T-cell (primary cell): ENCODE results near the gene SLC37A1. TPM values are rescaled to one million over a fixed set of nuclear protein-coding genes. Genes with fewer than 3 reads are reported as not detected.

Experiments
- ATAC-seq, 4 experiments: fragments of 200-7000 bp in 3 of 4; fragments of 150-1000 bp in 1 of 4; cut with Tn5 transposase; replicated peaks in 1 of 4; 1 replicate in 3 of 4; 2 replicates in 1 of 4; pipeline ENCODE4 v1.10.0; 2021; ENCODE audit warnings: moderate library complexity in 3 of 4, mild to moderate bottlenecking in 2 of 4, moderate number of reproducible peaks in 1 of 4
- CTCF ChIA-PET, 2 donors: fragments of 300-600 bp; sonication (Branson Sonifier 250); formaldehyde crosslinking; loops; one replicate each; lab custom pipeline; 2022; ENCODE audit warnings: antibody characterized with exemption in 2 of 2; lab: Charles Lee
- POLR2A ChIA-PET, 2 donors: fragments of 300-600 bp; sonication (Branson Sonifier 250); formaldehyde crosslinking; loops; one replicate each; lab custom pipeline; 2022; ENCODE audit warnings: antibody characterized with exemption in 2 of 2; lab: Charles Lee
- DNase-seq, 35 experiments: peaks; one replicate each; pipeline versions ENCODE4 v3.0.0 to v3.0.0-alpha.2; 2013 to 2023
- H3K27ac ChIP-seq: one replicate; pipeline ENCODE4 v1.5.1; 2013; ENCODE audit warnings: low read length
- H3K27me3 ChIP-seq, 2 experiments: replicated peaks in 1 of 2; 1 replicate in 1 of 2; 2 replicates in 1 of 2; pipeline versions ENCODE4 v1.6.1 to v1.7.0; 2013; ENCODE audit warnings: low read length in 1 of 2, mixed read lengths in 1 of 2; ENCODE audit not compliant: control insufficient read depth in 2 of 2, insufficient read depth in 2 of 2; ENCODE audit errors: extremely low read depth in 1 of 2
- H3K36me3 ChIP-seq, 2 donors: 1 replicate in 1 of 2; 2 replicates in 1 of 2; pipeline versions ENCODE4 v1.6.1 to v1.7.0; 2013; ENCODE audit warnings: low read length in 1 of 2; ENCODE audit not compliant: control insufficient read depth in 2 of 2, insufficient read depth in 1 of 2; ENCODE audit errors: extremely low read depth in 1 of 2
- H3K4me1 ChIP-seq, 2 experiments: 1 replicate in 1 of 2; 2 replicates in 1 of 2; pipeline versions ENCODE4 v1.6.1 to v1.7.0; 2013; ENCODE audit warnings: low read length in 2 of 2, mixed read lengths in 1 of 2; ENCODE audit not compliant: insufficient read depth in 2 of 2, control insufficient read depth in 1 of 2; ENCODE audit errors: extremely low read depth in 1 of 2
- H3K4me3 ChIP-seq, 2 donors: 1 replicate in 1 of 2; 2 replicates in 1 of 2; pipeline versions ENCODE4 v1.5.1 to v1.7.0; 2013; ENCODE audit warnings: mild to moderate bottlenecking in 2 of 2, low read length in 1 of 2, moderate library complexity in 1 of 2; ENCODE audit not compliant: control insufficient read depth in 1 of 2; ENCODE audit errors: extremely low read depth in 1 of 2
- H3K9me3 ChIP-seq: 2 replicates; pipeline ENCODE4 v1.7.0; 2013
- H3K27ac Mint-ChIP-seq, 2 donors: one replicate each; pipeline ENCODE4 v1.8.0; 2020 to 2021; ENCODE audit warnings: mild to moderate bottlenecking in 2 of 2, mixed read lengths in 2 of 2
- H3K27me3 Mint-ChIP-seq, 2 donors: one replicate each; pipeline ENCODE4 v1.8.0; 2021 to 2022; ENCODE audit warnings: mixed read lengths in 2 of 2
- H3K36me3 Mint-ChIP-seq: one replicate; pipeline ENCODE4 v1.8.0; 2021; ENCODE audit warnings: mixed read lengths
- H3K4me1 Mint-ChIP-seq, 3 donors: one replicate each; pipeline ENCODE4 v1.8.0; 2020 to 2022; ENCODE audit warnings: mixed read lengths in 3 of 3, mild to moderate bottlenecking in 1 of 3
- H3K4me3 Mint-ChIP-seq, 3 donors: one replicate each; pipeline ENCODE4 v1.8.0; 2020 to 2022; ENCODE audit warnings: mild to moderate bottlenecking in 3 of 3, mixed read lengths in 3 of 3, moderate library complexity in 3 of 3
- H3K9me3 Mint-ChIP-seq, 3 donors: one replicate each; pipeline ENCODE4 v1.8.0; 2020 to 2022; ENCODE audit warnings: mixed read lengths in 3 of 3
- WGBS: methylation state at CpG from one replicate; pipeline ENCODE4 v1.1.5; 2013; ENCODE audit warnings: missing lambda C conversion rate; ENCODE audit not compliant: insufficient coverage; 5-methylcytosine and 5-hydroxymethylcytosine counted together
- total RNA-seq, 35 experiments: library from RNA in 6 of 35; stranded (reverse) in 6 of 35; fragments of 120-200 nt in 1 of 35; gene quantifications; one replicate each; pipeline versions ENCODE4 v1.2.1 to v1.2.4 and lab custom pipeline; 2013 to 2026

SLC37A1 gene
- total RNA-seq, 5 donors from 2014 or later (not counting 1 experiment from before 2014, with no cell fraction given), result 18.7 to 26.3 (median 22.6) TPM

DNA sequence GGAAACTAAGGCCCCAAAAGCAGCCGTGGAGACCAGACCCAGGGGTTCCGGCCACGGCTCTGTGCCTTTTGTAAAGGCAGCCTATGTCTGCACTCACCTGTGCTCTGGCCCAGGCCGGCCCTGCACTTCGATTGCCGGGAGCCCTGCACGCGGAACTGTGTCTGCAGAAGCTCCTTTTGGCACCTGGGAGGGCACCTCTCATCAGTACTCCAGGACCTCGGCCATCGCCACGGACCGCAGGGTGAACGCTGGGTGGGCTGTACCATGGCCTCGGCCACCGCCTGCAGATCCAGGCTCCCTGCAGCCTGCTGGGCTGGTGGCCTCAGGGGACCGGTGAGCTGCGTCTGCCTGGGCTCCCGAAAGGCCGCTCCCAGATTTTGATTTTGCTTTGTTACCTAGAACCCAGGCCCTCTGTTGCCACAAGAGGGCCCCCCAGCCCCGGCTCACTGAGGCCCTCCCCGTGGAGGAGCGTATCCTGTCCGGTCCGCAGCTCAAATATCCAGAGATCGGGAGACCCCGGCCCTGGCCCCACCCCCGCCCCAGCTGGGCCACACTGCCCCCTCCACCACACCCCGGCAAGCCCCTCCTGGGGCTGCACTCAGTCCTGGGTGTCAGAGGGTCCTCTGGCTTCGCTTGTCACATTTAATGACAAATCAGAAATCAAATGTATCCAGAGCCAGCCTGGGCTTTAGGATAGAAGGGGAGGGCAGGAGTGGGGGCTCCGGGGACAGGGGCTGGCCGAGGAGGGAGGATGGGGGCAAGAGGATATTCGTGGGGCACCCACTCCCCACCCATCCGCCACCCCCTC lies 79.6 kb downstream of the SLC37A1 start:
- Mint-ChIP-seq H3K27ac (no peak overlapping the region), H3K4me3 (no peak overlapping the region), H3K4me1 (peaks cover 8 to 24% (median 9%) of the 10 kb centered on the region in 3 donors), H3K36me3 (no peaks in the 10 kb centered on the region), H3K9me3 (no peaks in the 10 kb centered on the region), H3K27me3 (no peaks in the 10 kb centered on the region)
- peaks cover 0 to 37% of the 10 kb centered on the region in 2 experiments for H3K27me3 ChIP-seq
- H3K9me3 ChIP-seq, result no peaks in the 10 kb centered on the region
- H3K27ac ChIP-seq, result no peak overlapping the region
- POLR2A ChIA-PET, result no interaction called here
- 46% methylated on average over 23 of the region's 33 CpGs for WGBS
- H3K4me1 ChIP-seq, result peaks cover 12 to 24% of the 10 kb centered on the region in 2 experiments
- CTCF ChIA-PET, result interaction anchor here (0.5 to 1.1 kb wide), 8 partner anchors 19 to 405 kb away, joined by 3 to 6 read pairs (median 3); no protein-coding TSS in a partner anchor
- ATAC-seq (peak; percentile 83 to 92 (median 86)), DNase-seq (peak in 34 of 35 experiments; percentile 32 to 76 (median 53))
- no peaks in the 10 kb centered on the region for H3K36me3 ChIP-seq
- H3K4me3 ChIP-seq, result no peak overlapping the region

GRCh38 chr21:42594616-42595282 lies 81.1 kb downstream of the SLC37A1 start:
- Histone ChIP-seq H3K4me1 (peaks cover 12 to 24% of the 10 kb centered on the region in 2 experiments), H3K27me3 (peaks cover 0 to 37% of the 10 kb centered on the region in 2 experiments), H3K9me3 (no peaks in the 10 kb centered on the region), H3K36me3 (no peaks in the 10 kb centered on the region), H3K27ac (no peak overlapping the region), H3K4me3 (no peak overlapping the region)
- Mint-ChIP-seq H3K36me3 (no peaks in the 10 kb centered on the region), H3K27me3 (no peaks in the 10 kb centered on the region), H3K27ac (no peak overlapping the region), H3K4me1 (peaks cover 8 to 24% (median 9%) of the 10 kb centered on the region in 3 donors), H3K4me3 (no peak overlapping the region), H3K9me3 (no peaks in the 10 kb centered on the region)
- ChIA-PET POLR2A (interaction anchor here (0.6 kb wide), 2 partner anchors 173 to 1185 kb away, joined by 5 to 6 read pairs; no protein-coding TSS in a partner anchor), CTCF (interaction anchor here (0.6 to 1.1 kb wide), 4 partner anchors 9 to 224 kb away, joined by 3 to 5 read pairs (median 4); no protein-coding TSS in a partner anchor)
- ATAC-seq, result no peak
- DNase-seq, result no peak
- 88% methylated on average over 8 of the region's 17 CpGs for WGBS

GRCh38 chr21:42595283-42596187 lies 81.9 kb downstream of the SLC37A1 start:
- Histone ChIP-seq H3K9me3 (no peaks in the 10 kb centered on the region), H3K27ac (no peak overlapping the region), H3K27me3 (peaks cover 0 to 38% of the 10 kb centered on the region in 2 experiments), H3K4me3 (no peak overlapping the region), H3K36me3 (no peaks in the 10 kb centered on the region), H3K4me1 (peaks cover 10 to 20% of the 10 kb centered on the region in 2 experiments)
- H3K36me3 Mint-ChIP-seq, result no peaks in the 10 kb centered on the region
- H3K27ac Mint-ChIP-seq, result no peak overlapping the region
- ChIA-PET CTCF (no interaction called here), POLR2A (no interaction called here)
- no peaks in the 10 kb centered on the region for H3K27me3 Mint-ChIP-seq
- H3K9me3 Mint-ChIP-seq, result no peaks in the 10 kb centered on the region
- no peak for DNase-seq
- no peak for ATAC-seq
- WGBS, result 83% methylated on average over 23 of the region's 25 CpGs
- H3K4me1 Mint-ChIP-seq, result peaks cover 7 to 21% (median 8%) of the 10 kb centered on the region in 3 donors
- no peak overlapping the region for H3K4me3 Mint-ChIP-seq

DNA sequence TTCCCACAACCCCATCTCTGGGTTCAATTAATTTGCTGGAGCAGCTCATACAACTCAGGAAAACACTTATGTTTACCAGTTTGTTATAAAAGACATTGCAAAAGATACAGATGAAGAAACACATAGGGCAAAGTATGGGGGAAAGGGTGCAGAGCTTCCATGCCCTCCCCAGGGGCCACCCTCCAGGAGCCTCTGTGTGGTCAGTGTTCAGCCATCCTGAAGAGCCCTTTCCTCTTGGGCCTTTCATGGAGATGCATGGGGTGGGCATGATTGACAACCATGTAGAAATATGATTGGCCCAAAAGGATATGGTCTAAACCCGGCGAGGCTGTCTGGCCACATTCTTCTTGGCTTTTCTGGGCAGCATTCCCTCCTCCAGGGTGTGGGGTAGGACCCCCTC lies 83.0 kb downstream of the SLC37A1 start:
- peaks cover 2 to 8% of the 10 kb centered on the region in 2 experiments for H3K4me1 ChIP-seq
- WGBS, result no CpG with 5 or more reads among the region's 2 CpGs
- CTCF ChIA-PET, result no interaction called here

GRCh38 chr21:42597487-42598158 lies 84.0 kb downstream of the SLC37A1 start:
- Histone ChIP-seq H3K4me1 (peaks cover 2 to 8% of the 10 kb centered on the region in 2 experiments), H3K4me3 (no peak overlapping the region), H3K27me3 (peaks cover 0 to 37% of the 10 kb centered on the region in 2 experiments), H3K9me3 (no peaks in the 10 kb centered on the region), H3K27ac (no peak overlapping the region), H3K36me3 (no peaks in the 10 kb centered on the region)
- Mint-ChIP-seq H3K4me1 (peaks cover 0 to under 1% (median 0%) of the 10 kb centered on the region in 3 donors), H3K4me3 (no peak overlapping the region), H3K27me3 (no peaks in the 10 kb centered on the region), H3K36me3 (no peaks in the 10 kb centered on the region), H3K9me3 (no peaks in the 10 kb centered on the region), H3K27ac (no peak overlapping the region)
- POLR2A ChIA-PET, result no interaction called here
- no peak for DNase-seq
- 61% methylated on average over 2 of the region's 11 CpGs for WGBS
- CTCF ChIA-PET, result interaction anchor here in 1 of 2 donors (0.6 kb wide), 1 partner anchor 222 kb away, joined by 3 read pairs; no protein-coding TSS in a partner anchor
- ATAC-seq, result no peak

More for the DNA sequence above, 83.0 kb downstream of the SLC37A1 start:
- no peaks in the 10 kb centered on the region for H3K9me3 Mint-ChIP-seq
- POLR2A ChIA-PET, result no interaction called here
- H3K4me3 Mint-ChIP-seq, result no peak overlapping the region
- H3K9me3 ChIP-seq, result no peaks in the 10 kb centered on the region
- no peak overlapping the region for H3K27ac Mint-ChIP-seq
- no peaks in the 10 kb centered on the region for H3K36me3 Mint-ChIP-seq
- H3K27me3 Mint-ChIP-seq, result no peaks in the 10 kb centered on the region
- no peak overlapping the region for H3K4me3 ChIP-seq
- no peak for ATAC-seq
- no peak for DNase-seq
- H3K27ac ChIP-seq, result no peak overlapping the region
- H3K27me3 ChIP-seq, result peaks cover 0 to 42% of the 10 kb centered on the region in 2 experiments
- H3K4me1 Mint-ChIP-seq, result peaks cover 0 to 11% (median 0%) of the 10 kb centered on the region in 3 donors
- no peaks in the 10 kb centered on the region for H3K36me3 ChIP-seq
